Activated CD4-positive, alpha-beta T cell treated with anti-CD3 and anti-CD28 coated beads, Interleukin-2, amount 50 U/mL, for 48 hours (primary cell): ENCODE measurements around the gene BOD1.
"Not testable (repeated sequence)": the region's sequence is repeated elsewhere in the genome, so short reads cannot be mapped to it uniquely, and the experiment has no call there.

Experiments
- DNase-seq, 2 experiments: peaks; one replicate each; pipeline ENCODE4 v3.0.0-alpha.2; 2020

BOD1 gene

GRCh38 chr5:173613433-173614159 lies 2.9 kb downstream of the BOD1 start:
- no peak for DNase-seq

DNA sequence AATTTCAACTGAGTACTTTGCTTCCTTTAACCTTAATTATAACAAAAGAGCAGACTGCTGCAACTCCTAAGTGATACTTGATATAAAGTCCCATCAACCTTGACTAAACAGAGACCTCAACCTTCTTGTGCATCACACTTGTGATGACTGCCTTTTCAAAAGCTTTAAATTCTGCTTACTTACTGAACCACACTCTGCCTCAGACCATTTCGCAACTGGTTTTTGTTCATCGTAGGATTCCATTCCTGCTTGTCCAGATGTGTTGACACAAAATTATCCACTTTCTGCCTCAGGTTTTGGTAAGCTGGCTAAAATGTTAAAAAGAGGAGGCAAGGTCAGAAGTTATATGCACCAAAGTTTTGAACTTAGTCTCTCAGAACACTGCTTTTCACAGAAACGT lies 3.5 kb downstream of the BOD1 start:
- no peak for DNase-seq

- DNase-seq, result no peak
Measured at GRCh38 chr5:173611706-173612105, 4.7 kb downstream of the BOD1 start.

- no peak for DNase-seq
Measured at GRCh38 chr5:173604141-173604540, 12.3 kb downstream of the BOD1 start.

DNA sequence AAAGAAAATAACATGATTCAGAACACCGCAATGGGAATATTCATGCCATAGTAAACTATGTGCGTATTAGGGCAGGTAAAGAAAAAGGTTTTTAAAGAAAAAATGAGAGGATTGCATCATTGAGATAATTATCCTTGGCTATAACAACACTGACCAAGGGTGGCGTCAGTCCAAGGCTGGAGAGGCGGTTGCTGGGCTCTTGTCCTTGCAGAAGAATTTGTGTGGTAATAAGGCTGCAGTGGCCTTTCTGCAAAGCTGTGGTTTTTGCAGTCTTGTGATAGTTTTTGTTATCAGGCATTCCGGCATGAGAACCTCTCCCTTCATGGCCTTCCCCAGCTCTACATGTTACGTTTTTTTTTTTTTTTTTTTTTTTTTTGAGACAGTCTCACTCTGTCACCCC lies 14.0 kb downstream of the BOD1 start:
- DNase-seq, result no peak

- no peak for DNase-seq
Measured at GRCh38 chr5:173598686-173599085, 17.8 kb downstream of the BOD1 start.

- no peak for DNase-seq
Measured at GRCh38 chr5:173597304-173597703, 19.1 kb downstream of the BOD1 start.

GRCh38 chr5:173595841-173596240 lies 20.6 kb downstream of the BOD1 start:
- no peak for DNase-seq

DNA sequence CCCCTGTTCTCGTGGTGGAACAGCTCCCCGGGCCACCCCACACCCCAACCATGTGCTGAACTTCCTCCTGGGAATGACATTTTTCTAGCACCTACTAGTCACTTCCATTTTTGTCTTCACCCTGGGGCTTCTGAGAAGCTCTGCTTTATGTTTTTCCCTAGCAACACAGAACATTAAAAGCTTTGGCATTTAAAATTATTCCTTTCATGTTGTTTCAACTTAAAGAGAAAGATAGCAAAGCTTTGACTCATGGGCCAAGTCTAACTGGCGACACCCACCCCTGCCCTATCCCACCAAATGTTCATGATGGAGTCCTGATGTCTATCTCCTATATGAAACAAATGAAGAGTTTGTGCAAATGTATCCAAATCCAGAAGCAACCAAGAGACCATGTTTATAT lies 22.4 kb downstream of the BOD1 start:
- no peak for DNase-seq

- DNase-seq, result peak; percentile 12 to 22
Measured at GRCh38 chr5:173592050-173592669, 24.3 kb downstream of the BOD1 start.

DNA sequence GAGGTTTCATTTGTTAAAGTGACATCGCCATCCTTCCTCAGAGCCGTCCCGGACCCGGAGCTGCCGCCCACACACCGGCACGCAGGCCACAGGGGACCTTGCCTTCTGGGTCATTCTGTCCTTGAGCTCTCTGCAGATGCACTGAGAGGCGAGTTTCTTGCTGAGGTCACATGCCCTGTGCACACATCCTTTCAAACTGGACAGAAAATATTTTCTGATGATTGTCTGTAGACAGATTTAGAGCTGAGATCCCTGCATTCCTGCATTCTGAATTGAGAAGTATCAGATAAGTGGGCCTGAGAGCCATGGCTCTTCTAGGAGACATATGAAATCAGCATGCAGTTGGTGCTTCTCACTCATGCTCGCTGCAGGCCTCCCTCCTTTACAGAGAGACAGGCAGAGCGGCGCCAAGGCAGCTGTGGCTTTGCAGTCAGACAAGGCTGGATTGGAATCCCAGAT lies 25.4 kb downstream of the BOD1 start:
- DNase-seq, result no peak

GRCh38 chr5:173590436-173591055 lies 25.9 kb downstream of the BOD1 start:
- DNase-seq, result no peak

DNA sequence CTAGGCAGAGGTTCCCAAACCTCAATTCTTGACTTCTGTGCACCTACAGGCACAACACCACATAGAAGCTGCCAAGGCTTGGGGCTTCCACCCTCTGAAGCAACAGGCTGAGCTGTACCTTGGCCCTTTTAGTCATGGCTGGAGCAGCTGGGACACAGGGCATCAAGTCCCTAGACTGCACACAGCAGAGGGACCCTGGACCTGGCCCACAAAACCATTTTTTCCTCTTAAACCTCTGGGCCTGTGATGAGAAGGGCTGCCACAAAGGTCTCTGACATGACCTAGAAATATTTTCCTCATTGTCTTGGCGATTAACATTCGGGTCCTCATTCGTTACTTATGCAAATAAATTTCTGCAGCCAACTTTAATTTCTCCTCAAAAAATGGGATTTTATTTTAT lies 30.3 kb downstream of the BOD1 start:
- not testable (repeated sequence) for DNase-seq

- DNase-seq, result no peak
Measured at GRCh38 chr5:173583346-173583745, 33.1 kb downstream of the BOD1 start.

DNA sequence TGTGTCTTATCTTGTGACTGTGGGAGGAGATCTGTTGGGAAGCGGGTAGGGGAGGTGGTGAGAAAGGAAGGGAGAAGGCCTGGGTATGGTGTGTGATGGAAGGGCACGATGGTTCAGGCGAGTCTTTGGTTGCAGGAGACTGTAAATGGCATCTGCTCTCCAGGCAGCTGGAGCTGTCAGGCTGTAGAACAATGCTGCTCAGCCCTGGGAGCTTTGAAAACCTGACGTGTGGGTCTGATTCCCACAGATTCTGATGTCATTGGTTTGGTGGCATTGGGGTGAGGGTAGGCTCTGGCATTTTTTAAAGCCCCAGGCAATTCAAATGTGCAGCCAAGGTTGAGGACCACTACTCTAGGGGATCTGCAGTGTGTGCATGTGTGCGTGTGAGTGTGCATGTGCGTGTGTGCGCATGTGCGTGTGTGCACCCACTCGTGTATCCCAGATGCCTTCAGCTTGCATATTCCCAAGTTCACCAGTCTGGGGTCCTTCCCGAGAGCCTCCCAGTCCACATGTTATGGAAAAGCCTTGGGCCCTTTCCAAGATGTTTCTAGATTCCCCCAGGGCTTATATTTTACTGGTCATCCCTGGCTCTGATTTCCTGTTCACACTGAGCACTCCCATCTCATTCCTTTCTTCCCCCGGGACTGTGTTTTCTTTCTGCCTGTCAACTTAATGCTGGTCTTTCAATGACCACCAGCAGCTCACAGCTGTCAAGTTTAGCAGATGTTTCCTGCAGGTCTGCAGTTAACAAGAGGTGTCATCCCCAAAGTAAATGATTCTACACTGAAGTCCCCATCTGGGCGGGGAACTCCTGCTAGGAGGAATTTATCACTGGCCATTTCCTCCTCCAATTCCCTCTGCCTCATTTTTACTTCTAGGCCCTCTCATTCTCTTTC lies 34.0 kb downstream of the BOD1 start:
- DNase-seq, result no peak

GRCh38 chr5:173581408-173582215 lies 34.8 kb downstream of the BOD1 start:
- DNase-seq, result peak; percentile 41 to 49

- DNase-seq, result no peak
Measured at GRCh38 chr5:173578947-173579615, 37.4 kb downstream of the BOD1 start.

DNA sequence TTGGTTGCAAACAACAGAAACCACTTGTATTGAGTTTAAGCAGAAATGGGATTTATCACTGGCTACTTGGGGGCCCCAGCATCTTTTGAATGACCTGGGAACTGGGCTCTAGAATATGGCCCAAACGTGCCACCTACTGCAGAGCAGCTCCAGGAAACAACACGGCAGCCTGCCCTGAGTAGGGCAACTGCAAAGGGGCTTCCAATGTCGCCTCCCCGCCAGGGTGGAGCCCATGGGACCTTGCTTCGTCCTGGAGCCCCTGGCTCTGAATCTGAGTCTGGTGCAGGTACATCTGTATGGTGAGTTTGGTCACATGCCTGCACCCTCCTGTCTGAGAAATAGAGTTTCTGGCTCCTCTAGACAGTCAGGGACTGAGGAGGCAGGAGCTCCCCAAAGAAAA lies 38.6 kb downstream of the BOD1 start:
- no peak for DNase-seq

DNA sequence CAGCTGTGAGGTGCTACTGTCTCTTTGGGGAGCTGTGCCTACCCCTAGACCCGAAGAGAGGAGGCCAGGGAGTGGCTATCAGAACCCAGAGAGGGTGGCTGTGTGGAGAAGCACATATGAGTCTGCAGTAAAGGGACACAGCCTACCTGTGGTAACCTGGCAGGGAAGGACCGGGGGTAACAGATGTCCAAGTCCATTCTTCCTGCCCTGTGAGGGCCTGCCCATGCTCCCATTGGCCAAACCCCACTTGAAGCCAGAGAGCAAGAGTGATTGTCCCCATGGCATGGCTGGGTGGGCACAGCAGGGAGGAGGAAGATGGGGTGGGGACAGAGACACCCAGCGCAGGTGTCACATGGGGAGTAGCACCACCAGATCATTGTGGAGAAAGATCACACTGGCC lies 39.3 kb downstream of the BOD1 start:
- no peak for DNase-seq

DNA sequence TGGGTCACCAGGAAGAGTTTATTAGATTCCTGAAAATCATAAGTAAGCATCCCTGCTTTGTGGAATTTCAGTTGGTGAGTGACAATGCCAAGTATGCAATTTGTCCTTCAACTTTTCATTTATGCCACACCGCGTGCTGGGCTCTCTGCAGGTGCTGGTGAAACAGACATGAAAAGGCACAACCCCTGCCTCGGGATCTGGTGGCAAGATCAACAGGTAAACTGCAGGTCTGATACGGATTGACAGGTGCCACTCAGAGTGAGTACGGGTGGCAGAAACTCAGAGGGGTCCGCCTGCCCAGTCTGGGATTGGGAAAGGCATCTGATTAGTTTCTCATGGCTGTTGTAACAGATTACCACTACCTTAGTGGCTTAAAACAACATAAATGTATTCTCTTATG lies 40.5 kb downstream of the BOD1 start:
- no peak for DNase-seq

DNA sequence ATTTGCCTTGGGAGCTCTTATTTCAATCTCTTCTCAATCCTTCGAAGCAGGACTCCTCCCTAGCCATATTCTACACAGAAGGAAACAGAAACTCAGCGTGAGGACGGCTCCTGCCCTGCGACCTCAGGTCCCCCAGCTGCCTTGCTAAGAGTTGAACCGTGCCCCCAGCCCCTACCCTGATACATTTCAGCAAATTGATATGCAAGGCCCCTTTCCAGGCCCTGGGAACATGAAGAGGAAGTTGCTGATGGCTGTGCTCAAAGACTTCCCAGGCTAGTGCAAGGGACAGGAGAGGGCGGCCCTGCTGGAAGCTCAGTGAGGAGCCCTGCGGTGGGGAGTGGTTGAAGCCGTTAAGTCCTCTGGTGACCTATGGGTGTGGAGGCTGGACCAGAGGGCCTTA lies 41.5 kb downstream of the BOD1 start:
- DNase-seq, result no peak
